GM21381 (cell line): Measurements from ENCODE around the gene TMEM19.

Source experiments
- ATAC-seq: cut with Tn5 transposase; IDR thresholded peaks from one replicate; pipeline ENCODE4 v1.9.1; 2021; ENCODE audit warnings: mild to moderate bottlenecking, moderate library complexity; ENCODE audit not compliant: unreplicated experiment

TMEM19 gene

DNA sequence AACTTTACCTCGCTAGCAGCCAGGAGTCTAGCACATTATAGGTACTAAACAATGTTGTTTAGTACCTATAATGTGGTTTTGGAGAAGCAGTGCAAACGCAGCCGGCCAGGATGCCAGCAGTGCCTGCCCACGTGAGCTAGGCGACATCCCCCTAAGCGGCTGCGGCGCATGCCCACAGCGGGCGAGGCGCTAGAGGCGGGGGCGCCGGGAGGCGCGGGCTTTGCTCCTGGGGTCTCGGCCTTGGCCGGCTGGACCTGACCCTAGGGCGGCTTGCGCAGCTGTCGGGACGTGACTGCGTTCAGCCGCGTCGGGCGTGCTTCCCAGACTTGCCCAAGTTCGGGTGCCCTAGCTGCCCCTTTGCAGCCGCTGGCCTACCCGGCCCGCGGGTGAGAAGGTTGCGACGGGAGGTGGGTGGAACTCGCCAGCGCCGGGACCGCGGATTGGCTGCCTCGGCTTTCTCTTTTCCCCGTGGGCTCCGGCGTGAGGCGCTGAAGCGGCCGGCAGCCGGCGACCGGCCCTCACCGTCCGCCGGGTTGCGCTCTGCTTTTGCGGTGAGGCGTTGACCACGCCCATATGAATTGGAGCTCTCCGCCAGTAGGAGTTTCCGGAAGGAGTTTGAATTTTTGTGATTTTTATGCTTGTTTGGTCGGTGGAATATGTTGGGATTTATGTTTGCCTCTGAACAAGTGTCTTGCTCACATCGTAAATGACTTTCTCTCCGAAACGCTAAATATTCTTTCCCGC is at the start of gene TMEM19:
Gene TMEM19 (plus strand): TSS at position 169 of the 744 bp plus-strand sequence. CDS start 599 bp downstream, outside the sequence.
- ATAC-seq: peak; percentile 89

DNA sequence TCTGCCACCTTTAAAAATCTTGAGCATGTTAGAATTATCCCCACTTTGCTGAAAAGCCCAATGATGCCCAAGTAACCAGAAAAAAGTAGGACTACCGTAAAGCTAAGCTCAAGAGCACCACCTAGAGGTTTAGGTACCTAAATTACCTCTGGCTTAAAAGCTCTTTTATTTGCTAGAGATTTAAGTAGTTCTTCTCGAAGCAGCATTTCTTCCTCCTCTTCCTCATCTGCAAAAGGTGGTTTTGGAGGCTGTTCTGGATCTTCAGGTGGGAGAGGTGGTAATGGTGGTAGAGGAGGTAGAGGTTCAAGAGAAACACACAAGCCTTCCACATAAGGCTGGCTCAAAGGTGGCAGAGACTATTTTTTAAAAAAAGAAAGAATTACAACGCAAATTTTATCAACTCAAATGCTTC is 49.2 kb upstream of the TMEM19 start:
- no peak for ATAC-seq

GRCh38 chr12:71638499-71638898 is 47.4 kb upstream of the TMEM19 start:
- no peak for ATAC-seq

DNA sequence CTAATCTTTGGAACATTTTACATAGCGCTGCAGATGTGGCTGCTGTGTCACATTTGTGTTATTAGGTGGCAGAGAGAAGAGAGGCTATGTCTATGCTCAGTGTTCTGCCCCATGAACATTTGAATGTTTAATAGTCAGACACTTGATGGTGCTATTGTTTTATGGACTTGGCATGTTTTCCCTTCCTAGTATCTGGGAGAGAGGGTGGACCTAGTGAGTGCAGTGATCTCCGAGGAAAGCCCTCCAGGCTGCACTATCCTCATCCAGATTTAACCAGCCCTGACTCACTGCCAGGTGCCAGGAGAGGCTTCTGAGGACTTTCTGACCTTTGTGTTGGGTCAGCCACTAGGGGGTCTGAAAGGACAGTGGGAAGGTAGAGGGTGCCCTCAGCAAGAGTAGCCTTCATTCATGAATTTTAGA is 46.5 kb upstream of the TMEM19 start:
- ATAC-seq: no peak

GRCh38 chr12:71640316-71640715 is 45.6 kb upstream of the TMEM19 start:
- no peak for ATAC-seq

DNA sequence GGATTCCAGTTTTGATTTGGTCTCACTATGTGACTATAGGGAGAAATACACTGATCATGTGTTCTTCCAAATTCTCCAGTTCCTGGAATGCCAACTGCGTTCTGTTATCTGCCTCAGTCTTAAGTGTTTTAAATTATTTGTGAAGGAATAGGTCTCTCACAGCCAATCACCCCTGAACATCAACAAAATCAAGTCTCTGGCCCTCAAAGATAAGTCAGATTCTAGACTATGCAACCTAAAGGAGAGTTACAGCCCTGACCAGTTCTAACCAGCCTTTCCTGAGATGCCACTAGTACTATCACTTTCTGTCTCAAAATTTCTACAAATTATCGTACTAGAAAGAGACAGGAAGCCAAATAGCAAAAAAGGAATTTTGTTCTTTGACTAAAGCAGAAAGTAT is 44.5 kb upstream of the TMEM19 start:
- ATAC-seq: no peak

DNA sequence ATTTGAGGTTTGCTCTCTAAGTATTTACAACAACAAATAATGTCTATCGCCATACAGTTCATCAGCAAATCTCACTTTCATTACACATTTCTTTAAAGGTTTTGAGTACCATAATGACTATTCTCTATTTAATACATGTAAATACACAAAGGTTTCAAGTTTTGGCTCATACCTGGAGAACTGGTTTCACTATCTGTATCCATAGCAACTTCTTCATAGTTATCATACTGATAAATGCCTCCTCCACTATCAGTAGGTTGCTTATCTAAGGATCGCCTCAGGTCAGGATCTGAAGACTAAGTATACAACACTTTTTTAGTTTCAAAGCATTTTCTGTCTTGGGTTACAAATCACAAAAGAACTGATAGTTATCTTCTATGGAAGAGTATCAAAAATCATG is 43.6 kb upstream of the TMEM19 start:
- peak; percentile 48 for ATAC-seq

- no peak for ATAC-seq
Measured at GRCh38 chr12:71645268-71645667, 40.6 kb upstream of the TMEM19 start.

DNA sequence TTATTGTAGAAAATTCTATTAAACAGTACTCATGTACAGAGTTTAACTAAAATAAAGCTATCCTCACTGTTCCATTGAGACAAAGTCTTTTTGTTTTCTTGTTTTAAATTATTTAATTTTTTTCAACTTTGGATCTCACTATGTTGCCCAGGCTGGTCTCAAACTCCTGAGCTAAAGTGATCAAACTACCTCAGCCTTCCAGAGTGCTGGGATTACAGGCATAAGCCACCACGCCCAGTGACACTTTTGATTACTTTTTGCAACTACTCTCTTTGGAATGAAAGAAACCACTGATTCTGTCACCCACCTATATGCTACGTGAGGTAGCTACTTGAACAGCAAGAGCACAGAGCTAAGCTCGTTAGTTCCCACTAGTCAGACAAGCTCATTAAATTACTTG is 39.4 kb upstream of the TMEM19 start:
- no peak for ATAC-seq

- no peak for ATAC-seq
Measured at GRCh38 chr12:71648537-71648936, 37.3 kb upstream of the TMEM19 start.

GRCh38 chr12:71649401-71649800 is 36.5 kb upstream of the TMEM19 start:
- ATAC-seq: no peak

DNA sequence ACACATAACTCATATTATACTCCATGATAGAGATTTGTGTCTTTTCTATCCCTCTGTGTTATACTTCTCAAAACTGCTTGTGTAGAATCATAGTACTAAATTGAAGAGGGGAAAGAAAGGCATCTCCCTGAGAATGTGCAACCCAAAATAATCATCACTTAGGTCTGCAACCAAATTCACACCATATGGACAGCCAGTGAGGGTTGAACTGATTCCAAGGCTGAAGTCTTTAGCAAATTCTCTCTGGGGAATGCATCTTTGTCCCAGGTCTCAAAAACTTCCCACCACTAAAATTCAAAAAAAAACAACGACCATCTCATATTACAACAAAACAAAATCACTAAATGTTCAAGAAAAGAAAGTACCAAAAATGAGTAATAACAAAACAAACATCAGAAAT is 33.2 kb upstream of the TMEM19 start:
- no peak for ATAC-seq

- no peak for ATAC-seq
Measured at GRCh38 chr12:71653137-71653536, 32.7 kb upstream of the TMEM19 start.

DNA sequence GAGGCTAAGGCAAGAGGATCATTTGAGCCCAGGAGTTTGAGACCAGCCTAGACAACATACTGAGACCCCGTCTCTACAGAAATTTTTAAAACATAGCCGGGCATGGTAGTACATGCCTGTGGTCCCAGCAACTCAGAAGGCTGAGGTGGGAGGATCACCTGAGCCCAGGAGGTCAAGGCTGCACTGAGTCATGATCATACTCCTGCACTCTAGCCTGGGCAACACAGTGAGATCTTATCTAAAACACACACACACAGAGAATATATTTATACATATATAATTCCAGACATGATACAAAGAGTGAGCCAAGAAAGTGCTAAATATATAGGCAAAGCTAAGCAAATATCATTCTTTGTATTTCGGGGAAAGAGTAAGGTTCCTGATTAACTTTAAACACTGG is 31.7 kb upstream of the TMEM19 start:
- no peak for ATAC-seq

GRCh38 chr12:71655495-71655894 is 30.4 kb upstream of the TMEM19 start:
- ATAC-seq: no peak

DNA sequence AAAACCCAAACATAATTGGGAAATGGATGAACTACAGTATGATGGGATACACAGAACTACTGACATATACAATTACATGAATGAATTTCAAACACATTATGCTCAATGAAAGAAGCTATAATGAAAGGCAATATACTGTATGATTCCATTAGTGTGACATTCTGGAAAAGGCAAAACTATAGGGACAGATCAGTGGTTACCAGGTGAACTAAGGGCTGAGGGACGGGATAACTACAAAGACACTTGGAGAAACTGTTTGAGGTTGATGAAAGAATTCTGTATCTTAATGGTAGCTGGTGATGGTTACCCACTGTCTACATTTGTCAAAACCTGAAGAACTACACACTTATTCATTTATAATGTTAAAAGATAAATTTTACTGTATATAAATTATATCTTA is 30.0 kb upstream of the TMEM19 start:
- ATAC-seq: no peak

DNA sequence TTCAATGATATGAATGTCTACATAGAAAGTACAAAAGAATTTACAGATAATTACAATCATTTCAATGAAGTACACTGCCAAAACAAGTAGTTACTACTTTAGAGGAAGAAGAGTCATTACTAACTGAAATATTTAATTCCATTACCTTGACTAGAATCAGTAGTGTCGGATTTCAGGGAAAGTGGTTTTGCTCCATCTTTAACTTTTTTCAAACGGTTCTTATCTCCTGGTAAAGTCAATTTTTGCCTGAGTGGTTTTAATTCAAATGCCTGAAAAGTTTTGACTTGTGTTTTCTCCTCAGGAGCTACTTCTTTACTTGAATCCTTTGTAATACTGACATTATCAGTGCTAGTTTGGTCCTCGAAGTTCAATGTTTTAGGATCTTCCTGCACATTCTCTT is 29.1 kb upstream of the TMEM19 start:
- ATAC-seq: no peak

- no peak for ATAC-seq
Measured at GRCh38 chr12:71661977-71662530, 23.8 kb upstream of the TMEM19 start.

DNA sequence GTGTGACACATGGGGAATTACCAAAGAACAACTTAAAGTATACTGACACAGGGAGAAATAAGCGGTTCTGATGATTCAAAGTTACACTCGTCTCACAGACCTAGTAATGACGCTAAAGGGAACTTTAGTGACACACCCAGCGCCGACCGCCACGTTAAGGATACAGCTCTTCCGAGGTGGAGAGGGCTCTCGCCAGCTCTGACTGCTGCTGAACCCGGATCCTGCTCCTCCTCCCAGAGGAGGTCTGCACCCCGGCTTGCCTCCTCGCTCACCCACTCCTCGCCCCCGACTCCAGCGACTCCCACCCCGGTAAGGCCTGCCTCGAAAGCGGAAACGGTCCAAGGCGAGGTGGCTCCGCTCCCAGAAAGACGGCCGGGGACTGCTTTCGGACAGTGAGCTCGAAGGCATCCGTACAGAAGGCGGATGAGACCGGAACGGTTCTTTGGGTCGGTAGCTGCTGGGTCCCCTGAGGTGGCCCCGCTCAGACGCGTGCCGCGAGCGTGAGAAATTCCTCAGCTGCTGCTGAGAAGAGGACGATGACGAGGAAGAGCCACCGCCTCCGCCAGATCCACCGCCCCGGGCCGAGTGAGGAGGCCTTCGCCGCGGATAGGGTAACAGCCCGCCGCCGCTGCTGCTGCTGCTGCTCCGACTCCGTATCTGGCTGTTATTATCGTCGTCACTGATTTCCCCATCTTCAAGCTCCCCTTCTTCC is 22.9 kb upstream of the TMEM19 start:
- peak; percentile 20 for ATAC-seq

DNA sequence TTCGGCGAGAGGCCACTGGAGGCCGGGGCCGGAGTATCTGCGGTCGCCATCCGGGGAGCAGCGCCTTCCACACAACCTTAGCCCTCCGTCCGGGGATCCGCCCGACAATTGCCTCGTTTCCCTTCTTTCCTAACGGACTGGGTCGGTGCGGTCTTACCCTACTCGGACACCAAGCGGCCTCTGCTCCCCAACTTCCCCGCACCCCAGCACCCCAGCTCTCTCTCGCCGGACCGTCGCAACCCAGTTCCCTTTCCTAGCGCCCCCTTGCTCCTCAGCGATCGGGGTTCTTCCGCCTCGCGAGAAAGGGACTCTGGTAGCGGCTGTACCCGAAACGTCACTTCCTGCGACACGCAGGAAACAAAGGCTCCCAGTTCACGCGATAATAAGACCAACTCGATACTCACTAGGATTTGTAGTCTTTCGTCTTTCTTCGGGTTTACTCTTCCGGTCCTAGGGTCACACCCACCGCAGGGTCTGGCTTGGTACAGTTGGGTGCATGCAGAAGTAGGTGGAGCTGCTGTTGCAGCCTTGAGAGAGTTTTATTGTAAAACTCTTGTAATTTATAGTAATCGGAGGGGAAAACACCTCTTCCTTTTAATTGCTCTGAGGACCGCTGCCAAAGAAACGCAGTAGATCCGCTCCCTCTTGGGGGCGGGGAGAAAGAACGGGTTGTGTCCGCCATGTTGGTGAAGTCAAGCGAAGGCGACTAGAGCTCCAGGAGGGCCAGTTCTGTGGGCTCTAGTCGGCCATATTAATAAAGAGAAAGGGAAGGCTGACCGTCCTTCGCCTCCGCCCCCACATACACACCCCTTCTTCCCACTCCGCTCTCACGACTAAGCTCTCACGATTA is 22.1 kb upstream of the TMEM19 start, which contains the start of the genes THAP2 and ZFC3H1:
Gene THAP2 (plus strand): TSS at position 741 of the 850 bp plus-strand sequence. CDS start 209 bp downstream, outside the sequence.
Gene ZFC3H1 (minus strand): TSS at position 288 of the 850 bp plus-strand sequence. CDS start 238 bp downstream, at position 50.
- ATAC-seq: peak; percentile 90
